GM18526 (cell line): ENCODE measurements around the gene GARRE1.

ENCODE experiments used
- POLR2A ChIP-seq: IDR thresholded peaks from 3 replicates; pipeline ENCODE4 v1.6.1; 2011; ENCODE audit not compliant: insufficient read length; ENCODE audit errors: extremely low read depth

Gene GARRE1

DNA sequence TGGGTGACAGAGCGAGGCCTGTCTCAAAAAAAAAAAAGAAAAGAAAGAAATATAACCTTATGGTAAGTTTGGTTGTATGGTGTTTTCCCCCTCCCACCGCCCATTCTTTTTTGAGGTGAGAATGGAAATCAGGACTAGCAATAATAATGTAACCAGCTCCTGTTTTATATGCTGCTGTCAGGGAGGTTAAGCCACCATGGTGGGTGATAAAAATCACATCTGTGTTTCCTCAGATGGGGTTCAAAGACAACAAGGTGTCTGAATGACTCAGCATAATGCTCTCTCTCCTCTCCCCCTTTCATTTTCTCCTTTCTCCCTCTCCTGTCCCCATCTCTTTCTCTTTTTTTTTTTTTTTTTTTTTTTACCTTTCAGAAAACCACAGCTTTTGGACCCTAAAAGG, 28.3 kb upstream of the GARRE1 start:
- no peak for TF ChIP-seq POLR2A

DNA sequence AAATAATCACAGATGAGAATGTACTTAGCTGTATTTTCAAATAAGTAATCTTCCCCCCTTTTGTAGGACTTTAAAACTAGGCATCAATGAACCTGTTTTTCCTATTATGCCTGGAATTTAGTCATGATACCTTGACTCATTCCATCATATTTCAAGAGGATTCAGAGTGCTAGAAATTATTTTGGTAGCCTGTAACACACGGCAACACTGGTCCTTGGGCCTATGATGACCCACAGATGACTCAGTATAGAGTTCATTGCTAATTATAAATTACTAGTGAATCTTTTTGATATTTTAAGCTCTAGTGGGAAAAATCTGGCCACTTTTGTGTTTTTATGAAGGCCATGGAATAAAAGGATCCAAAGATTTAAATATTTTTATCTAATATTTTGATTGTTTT, 26.0 kb upstream of the GARRE1 start:
- TF ChIP-seq POLR2A = no peak

DNA sequence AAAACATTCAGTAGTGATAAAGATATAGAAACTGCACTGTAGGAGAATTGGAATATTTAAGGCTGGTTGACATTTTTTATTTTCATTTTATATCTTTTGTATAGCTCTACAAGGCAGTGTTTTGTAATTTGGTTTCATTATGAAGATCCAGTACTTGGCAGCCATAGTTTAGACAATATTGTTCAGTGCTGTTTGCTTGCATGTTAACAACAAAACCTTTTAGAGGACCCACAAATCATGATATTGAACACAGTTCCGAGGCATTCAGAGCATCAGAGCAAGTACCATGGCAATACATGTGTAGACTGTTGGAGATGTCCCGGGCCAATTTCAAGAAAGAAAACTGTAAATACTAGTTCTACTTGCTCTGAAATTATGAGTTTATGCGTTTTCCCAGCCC, 25.6 kb upstream of the GARRE1 start:
- TF ChIP-seq POLR2A = no peak

DNA sequence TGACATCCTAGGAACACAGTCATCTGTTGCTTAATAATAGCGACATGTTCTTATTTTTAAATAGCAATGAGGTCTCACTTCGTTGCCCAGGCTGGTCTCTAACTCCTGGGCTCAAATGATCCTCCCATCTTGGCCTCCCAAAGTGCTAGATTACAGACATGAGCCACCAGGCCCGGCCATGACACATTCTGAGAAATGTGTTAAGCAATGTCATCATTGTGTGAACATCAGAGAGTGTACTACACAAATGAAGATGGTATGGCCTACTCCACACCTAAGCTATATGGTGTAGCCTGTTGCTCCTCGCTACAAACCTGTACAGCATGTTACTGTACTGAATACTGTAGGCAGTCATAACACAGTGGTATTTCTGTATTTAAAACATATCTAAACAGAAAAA, 24.6 kb upstream of the GARRE1 start:
- no peak for TF ChIP-seq POLR2A

DNA sequence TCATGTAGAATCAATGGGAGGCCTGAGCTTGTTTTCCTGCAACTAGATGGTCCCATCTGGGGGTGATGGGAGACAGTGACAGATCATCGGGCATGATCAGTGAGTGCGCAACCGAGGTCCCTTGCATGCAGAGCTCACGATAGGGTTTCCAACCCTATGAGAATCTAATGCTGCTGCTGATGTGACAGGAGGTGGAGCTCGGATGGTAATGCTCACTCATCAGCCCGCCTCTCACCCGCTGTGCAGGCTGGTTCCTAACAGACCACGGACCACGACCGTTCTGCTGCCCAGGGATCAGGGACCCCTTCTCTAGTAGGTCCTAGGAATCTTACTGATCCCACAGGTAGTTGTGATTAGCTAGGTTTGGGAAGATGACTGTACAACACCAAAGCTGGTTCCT, 23.5 kb upstream of the GARRE1 start:
- no peak for TF ChIP-seq POLR2A

DNA sequence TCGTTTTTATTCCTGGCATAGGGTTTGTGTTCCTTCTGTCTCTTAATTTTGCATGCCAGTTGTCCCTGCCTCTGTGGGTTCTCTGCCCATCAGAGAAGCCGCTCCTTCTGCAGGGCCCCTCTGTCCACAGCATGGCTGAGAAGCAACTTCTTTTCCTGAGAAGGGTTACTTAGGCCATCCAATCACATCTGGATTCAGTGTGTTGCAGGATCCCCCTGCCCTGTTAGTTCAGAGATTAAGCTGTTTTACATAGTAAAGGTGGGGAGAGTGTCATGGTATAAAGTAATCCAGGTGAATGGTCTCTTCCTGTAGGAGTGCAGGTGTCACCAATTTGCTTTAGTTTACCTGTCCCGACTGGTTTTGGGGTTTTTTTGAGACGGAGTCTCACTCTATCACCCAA, 22.9 kb upstream of the GARRE1 start:
- TF ChIP-seq POLR2A = no peak

DNA sequence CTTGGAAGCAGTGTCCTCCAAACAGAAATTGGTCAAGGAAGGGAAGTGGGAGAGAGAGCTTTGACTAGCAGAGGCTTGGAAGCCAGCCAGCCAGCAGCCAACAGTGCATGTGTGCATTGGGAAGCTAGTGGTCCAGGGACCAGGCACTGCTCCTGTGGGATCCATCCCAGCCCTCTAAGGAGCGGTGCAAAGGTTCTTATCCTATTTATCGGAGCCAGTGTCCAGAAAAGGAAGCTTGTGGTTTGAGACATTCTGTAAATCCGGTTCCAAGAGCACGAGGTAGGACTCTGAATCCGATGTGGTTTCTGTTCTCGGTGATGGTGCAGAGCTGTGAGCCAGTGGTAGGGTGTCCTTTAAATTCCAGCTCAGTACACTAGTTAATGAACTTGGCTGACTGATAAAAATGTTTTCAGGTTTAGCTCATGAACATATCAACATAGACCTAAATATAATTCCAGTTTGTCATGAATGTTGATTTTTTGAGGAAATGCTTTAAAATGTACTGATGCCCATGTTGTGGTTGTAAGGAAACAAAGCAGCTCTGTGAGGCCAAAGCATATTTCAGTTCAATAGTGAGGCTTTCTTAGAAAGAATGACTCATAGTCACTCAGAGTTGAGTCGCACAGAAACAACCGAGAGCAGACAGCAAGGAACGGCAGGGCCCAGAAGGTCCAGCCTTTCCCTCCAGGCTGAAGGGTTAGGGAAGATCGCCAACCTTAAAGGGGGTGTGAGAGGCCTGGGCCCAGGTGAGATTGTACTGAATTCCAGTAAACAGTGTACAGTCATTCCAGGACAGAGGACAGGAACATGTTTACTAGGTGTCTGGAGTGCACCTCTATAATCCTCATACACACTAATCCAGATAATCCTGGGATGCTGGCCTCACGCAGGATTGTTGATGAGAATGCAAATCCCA, 21.5 kb upstream of the GARRE1 start:
- no peak for TF ChIP-seq POLR2A

DNA sequence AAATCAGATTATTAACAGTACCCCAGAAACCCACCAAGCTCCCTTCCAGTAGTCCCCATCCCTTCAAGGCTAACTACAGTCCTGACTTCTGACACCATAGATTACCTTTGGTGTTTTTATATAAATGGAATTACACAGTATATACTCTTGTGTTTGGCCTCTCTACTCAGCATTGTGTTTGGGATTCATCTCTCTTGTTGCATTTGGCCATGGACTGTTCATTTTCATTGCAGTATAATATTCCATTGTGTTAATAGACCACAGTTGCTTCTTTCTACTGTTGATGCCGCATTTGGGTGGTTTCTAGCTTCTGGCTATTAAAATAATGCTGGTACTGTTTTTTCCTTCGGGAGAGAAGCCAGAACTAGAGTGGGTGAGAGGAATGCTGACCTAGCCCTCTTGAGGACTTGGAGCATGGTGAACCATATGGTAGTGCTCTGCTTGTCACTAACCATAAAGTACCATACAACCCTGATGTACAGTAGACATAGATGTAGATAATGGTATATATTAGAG, 18.9 kb upstream of the GARRE1 start:
- no peak for TF ChIP-seq POLR2A

DNA sequence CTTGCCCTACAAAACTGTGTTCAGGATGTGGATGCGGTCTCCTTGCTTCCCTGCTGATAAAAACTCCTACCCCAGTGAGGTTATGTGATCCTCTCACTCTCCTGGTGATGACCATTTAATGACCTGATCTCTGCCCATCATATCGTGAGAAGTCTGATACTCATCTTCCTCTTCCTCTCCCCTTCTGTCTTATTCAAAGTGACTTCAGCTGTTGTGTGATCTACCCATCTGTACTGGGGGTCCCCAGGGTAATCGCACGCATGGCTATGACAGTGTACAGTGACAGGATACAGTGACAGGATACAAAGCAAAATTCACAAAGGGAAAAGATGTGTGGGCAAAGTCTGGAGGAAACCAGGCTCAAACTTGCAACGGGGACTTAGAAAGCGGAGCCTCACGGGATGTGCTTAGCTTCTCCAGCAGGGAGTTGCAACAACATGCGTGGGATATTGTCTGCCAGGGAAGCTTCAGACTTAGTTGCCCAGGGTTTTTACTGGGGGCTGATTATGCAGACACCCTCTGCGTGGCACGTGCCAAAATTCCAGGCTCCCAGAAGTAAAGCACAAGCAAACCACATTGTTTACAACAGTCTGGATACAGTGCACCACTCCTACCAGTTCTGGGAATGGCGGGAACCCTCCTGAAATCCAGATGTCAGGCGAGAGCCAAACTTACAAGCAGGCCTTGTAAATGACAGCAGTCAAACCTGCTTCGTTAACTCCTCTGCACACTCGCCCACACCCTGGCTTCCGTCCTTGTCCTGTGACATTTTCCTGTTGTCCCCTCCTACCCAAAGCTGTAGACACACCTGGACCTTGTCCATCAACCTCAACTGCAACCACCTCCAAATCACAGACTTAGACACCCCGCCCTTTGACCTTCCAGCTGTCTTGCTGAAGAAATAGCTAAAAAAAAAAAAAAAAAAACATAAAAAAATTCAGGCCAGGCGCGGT, 18.0 kb upstream of the GARRE1 start:
- TF ChIP-seq POLR2A = no peak

DNA sequence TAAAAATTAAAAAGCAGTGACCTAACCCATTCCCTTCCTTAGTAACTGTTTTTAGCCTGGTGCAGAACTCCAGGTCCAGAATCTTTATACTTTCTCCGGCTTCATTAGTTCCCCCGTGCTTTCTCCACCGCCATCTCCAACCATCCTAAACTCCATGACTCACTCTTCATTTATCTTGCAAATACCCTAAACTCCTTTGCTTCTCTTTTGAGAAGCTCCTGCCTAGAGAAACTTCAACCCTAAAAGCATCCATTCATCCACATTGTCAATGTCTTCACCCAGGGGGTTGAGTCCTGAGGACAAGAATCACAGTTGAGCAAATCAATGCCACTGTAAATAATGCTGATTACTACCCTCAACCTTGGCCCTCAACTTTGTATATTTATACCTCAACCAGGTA, 17.1 kb upstream of the GARRE1 start:
- no peak for TF ChIP-seq POLR2A

DNA sequence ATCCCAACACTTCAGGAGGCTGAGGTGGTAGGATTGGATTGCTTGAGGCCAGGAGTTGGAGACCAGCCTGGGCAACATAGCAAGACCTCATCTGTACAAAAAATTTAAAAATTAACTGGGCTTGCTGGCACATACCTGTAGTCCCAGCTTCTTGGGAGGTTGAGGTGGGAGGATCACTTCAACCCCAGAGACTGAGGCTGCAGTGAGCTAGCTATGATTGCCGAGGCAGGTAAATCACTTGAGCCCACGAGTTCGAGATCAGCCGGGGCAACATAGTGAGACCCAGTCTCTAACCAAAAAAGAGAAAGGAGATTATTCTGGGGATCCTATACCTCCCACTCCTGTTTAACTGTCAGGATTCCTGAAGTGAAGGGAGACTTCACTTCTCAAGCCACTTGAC, 16.4 kb upstream of the GARRE1 start:
- no peak for TF ChIP-seq POLR2A

DNA sequence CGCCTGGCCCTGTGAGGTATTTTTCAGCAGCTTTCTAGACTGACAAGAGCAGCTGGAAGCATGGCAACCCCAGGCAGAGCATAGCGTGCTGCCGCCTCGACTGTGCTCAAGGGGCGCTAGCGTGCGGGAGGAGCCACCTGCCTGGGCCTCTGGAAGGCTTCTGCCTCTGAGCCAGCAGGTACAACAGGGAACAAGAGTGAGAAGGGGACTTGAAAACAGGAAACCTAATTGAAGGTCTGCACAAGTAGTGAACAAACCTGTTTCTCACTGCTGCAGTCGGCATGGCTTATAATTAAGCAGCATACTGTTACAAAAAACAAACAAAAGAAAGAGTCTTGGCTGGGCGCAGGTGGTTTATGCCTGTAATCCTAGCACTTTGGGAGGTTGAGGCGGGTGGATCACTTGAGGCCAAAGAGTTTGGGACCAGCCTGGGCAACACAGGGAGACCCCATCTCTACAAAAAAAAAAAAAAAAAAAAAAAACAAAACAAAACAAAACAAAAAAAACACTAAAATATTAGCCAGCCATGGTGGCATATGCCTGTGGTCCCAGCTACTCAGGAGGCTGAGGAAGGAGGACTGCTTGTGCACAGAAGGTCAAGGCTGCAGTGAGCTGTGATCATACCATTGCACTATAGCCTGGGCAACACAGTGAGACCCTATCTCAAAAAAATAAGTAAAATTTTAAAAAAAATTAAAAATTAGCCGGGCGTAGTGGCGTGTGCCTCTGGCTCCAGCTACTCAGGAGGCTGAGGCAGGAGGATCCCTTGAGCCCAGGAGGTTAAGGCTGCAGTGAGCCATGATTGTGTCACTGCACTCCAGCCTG, 12.6 kb upstream of the GARRE1 start:
- no peak for TF ChIP-seq POLR2A

DNA sequence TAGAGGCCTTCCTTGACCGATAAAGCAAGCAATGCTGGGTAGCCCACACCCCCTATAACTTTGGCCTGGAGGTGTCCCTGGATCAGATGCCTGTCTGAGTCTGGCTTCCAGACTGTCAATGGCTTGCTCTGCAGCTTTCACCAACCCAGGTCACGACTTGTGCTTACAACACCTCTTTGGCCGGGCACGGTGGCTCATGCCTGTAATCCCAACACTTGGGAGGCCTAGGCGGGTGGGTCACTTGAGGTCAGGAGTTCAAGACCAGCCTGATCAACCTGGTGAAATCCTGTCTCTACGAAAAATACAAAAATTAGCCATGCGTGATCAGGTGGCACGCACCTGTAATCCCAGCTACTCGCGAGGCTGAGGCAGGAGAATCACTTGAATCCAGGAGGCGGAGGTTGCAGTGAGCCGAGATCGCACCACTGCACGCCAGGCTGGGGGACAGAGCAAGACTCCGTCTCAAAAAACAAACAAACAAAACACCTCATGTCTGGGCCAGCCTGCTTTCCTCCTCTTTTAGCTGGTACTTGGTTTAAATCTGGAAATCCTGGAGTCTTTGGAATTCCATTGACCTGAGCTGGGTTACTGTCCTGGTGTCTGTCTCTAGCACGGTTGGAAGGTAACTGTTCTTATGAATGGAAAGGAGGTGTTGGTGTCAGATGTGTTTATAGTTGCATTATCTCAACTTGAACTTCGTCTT, 10.3 kb upstream of the GARRE1 start:
- TF ChIP-seq POLR2A = no peak

DNA sequence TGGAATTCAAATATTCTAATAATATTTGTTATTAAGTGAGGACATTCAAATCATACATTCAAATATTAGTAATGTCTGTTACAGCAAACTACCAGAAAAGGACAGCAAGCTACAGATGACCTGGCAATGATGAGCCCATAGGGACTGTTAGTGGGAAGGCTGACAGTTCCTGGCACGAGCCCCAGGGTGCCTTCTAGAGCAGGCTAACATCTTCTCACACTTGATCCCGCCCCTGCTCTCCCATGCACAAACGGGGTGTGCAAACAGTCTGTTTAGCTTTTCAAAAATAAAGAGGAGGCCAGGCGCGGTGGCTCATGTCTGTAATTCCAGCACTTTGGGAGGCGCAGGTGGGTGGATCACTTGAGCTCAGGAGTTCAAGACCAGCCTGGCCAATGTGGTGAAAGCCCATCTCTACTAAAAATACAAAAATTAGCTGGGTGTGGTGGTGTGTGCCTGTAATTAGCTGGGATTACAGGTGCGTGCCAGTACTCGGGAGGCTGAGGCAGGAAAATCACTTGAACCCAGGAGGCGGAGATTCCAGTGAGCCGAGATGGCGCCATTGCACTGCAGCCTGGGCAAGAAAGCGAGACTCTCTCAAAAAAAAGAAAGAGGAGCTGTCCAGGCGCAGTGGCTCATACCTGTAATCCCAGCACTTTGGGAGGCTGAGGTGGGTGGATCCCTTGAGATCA, 9.6 kb upstream of the GARRE1 start:
- no peak for TF ChIP-seq POLR2A
